HG03521 (cell line): ENCODE results near the gene MLXIP.

Source experiments
- ATAC-seq: cut with Tn5 transposase; IDR thresholded peaks from one replicate; pipeline ENCODE4 v1.9.1; 2021; ENCODE audit warnings: mild to moderate bottlenecking, moderate library complexity; ENCODE audit not compliant: unreplicated experiment

Gene MLXIP

DNA sequence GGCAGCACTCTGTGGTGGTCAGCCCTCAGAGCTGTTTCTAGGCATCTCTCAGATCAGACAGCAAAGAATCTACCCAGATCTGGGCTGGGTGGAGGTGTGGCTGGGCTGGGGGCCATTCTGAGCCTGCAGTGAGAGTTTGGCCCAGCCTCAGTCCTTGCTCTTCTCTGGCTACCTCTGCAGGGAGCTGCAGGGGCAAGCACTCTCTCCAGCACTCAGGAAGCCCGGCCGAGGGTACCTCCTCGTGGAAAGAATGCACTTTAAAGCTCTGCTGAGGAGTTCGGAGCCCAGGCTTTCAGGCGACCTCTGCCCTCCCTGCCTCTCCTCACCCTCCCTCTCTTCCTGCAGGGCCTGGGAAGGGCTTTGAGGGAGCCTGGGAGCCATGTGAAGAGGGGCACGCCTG is 64.3 kb downstream of the MLXIP start:
- ATAC-seq, result no peak

DNA sequence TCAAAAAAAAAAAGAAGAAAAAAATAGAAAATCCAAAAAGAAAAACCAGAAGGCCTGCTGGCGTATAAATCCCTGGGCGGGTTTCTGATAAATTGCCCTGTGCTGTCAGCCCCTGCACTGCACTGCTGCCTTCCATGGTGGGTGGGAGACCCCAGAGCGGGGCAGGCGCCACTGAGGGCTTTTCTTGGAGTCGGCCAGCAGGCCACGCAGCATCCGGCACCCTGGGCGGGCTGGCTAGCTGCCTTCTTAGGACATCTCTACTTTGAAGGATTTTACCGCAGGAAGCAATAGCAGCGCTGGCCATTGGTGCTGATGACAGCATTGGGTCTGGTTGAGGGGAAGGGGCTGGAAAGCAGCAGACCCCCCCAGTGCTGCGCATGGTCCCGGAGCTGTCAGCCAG is 66.3 kb downstream of the MLXIP start:
- no peak for ATAC-seq

DNA sequence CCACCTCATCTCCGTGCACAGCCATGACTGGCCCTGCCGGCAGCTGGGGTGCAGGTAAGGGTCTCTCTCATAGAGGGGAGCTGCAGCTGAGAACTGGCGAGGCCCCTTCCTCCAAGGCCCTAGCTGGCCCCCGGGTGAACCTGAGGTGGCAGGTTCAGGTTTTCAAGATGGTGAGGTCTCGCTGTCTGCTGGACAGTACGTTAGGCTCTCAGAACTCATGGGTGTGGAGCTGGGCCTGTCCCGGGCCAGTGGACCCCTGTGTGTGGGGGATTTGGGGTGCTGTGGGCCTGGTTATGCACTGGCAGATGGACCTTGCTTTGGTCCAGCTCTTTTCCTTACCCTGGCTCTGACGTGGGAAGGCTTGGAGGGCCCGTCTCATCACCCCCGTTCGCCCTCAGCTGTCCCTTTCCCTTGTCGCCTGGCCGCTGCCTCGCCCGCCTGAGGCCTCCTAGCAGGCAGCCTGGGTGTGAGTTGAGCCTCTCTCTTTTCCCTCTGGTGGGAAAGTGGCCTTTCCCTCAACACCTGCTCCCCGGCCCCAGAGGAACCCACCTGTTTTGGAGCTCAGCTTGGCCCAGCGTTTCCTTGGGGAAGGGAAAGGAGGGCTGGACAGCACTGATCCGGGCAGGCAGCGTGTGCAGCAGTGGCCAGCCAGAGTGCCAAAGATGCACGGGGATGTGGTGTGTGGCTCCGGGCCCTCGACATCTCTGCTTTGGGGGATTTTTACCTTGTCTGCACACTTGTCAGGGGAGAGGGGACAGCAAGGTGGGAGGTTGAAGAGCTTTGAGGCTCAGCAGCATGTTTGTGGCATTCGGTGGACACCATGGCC is 67.2 kb downstream of the MLXIP start:
- no peak for ATAC-seq

DNA sequence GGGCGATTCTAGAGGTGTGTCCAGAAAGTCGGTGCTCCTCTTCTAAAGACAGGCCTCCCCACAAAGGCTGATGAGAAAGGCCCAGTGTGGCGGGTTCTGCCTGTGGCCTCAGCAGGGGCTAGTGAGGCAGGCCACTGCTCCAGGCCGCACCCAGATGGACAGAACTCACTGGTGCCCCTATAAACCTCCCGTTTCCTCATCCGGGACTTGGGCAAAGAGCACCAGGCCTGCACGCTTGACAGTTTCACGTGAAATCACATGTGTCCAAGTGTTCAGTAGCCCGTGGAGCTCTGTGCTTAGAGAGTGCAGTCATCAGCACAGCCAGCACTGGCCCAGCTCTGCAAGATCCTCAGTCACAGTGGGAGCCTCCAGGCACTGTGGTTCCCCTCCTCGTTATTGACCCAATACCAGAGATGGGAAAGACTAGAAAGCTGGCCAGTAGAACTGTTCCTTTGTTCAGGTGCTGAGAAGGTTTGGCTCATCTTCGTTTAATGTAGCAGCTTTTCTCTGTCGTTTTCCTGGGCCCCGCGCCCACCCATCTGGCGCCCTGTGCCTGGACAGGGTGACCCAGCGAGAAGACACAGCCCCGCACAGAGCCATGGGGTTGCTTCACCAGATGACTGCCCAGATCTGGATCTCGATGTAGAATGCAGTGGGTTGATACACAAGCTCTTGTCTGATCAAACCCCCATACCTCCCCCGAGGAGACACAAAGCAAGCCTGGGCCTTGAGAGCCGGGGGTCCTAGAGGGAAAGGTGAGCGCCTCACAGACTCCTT is 69.1 kb downstream of the MLXIP start:
- no peak for ATAC-seq

DNA sequence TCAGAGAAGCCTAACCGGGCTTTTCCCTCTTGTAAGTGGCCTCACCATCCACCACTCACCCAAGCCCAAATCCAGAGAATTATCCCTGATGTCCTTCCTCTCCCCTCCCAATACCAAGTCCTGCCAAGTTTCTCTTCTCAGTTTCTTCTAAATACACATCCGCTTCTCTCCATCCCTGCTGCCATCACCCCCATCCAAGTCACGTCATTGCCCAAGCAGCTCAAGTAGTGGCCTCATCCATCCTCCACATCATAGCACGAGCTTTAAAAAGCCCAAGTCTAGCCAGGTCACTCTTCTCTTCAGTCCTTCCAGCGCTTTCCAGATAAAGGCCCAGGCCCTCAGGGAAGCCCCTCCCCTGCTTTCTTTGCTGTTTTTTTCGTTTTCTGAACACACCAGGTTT is 70.1 kb downstream of the MLXIP start:
- ATAC-seq, result no peak

DNA sequence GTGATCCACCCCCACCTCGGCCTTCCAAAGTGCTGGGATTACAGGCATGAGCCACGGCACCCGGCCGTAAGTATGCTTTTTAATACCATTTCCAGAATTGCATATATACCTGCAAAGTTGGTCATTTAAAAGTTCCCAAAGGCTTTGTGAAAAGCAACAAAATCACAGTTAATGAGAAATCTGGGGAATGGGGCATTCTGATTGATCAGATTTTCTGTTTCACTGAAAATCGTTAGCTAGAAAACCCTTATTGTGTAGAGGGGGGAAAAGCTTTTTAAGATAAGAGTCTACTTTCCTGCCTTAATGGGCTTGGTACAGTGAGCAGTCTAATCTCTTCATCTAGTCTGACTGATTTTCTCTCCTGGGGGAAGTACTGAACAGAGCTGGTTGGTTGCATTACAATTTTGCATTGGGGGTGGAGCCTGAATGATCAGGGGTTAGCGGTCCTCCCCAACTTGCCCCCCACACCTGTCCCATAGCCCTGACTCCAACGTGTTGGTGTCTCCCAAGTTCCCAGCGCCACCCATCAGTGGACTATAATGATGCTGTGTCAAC is 71.6 kb downstream of the MLXIP start:
- ATAC-seq, result no peak

DNA sequence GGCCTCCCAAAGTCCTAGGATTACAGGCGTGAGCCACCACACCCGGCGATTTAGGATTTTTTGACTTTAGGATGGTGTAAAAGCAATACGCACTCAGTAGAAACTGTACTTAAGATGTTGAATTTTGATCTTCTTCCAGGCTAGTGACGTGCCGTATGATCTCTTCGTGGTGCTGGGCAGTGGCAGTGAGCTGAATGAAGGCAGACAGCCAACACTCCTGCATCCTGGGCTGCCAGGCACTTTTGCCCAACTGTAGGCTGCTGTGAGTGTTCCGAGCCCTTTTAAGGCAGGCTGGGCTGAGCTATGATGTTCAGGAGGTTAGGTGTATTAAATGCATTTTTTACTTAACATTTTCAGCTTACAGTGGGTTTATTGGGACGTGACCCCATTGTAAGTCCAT is 74.2 kb downstream of the MLXIP start:
- no peak for ATAC-seq

DNA sequence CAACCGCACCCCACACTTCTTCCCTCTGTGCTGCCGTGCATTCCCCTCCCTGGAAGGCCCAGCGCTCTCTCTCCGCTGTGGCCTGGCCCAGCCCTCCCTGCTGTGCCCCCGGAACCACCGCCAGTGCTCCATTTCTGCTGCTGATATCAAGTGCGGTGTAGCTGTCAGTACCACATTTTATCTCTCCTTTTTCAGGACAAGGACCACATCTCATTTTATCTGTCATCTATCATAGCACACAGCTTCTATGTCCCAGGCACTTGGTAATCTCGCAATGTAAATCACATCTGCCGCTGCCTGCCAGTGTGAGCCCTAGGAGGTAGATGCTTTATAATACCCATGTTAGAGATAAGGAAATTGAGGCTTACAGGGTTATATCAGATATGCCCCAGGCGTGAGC is 77.1 kb downstream of the MLXIP start:
- ATAC-seq, result no peak

DNA sequence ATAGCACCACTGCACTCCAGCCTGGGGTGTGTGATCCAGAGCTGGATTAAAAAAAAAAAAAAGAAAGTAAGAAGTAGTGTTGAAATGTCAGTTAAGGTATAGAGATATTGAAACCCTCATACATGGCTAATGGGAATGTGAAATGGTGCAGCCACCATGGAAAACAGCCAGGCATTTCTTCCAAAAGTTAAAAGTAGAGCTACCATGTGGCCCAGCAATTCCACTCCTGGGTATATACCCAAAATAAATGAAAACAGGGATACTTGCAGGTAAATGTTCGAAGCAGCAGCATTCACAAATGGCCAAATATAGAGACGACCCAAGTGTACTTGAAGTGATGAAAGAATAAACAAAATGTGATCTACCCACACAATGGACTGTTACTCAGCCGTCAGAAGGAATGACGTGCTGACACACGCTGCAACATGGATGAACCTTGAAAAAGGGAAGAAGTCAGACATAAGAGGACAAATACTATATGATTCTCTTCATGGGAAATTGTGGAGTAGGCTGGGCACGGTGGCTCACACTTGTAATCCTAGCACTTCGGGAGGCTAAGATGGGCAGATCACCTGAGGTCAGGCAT is 80.2 kb downstream of the MLXIP start:
- no peak for ATAC-seq

DNA sequence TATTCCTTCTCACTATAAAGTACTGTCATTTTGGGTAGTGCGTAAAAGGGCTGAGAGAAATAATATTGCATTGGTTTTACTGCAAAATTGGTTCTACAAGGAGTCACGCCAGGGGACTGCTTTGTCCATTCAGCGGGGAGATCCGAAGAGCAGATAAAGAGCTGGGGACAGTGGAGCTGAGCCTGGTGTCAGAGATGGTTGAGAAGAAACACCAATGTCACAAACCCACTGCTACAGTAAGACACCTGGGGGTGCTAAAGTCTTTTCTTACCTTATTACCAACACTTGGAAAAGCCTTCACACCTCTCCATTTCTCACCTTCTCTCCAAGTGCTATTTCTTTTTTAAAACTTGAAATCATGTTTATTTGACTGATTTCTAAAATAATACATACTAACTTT is 81.3 kb downstream of the MLXIP start:
- no peak for ATAC-seq

DNA sequence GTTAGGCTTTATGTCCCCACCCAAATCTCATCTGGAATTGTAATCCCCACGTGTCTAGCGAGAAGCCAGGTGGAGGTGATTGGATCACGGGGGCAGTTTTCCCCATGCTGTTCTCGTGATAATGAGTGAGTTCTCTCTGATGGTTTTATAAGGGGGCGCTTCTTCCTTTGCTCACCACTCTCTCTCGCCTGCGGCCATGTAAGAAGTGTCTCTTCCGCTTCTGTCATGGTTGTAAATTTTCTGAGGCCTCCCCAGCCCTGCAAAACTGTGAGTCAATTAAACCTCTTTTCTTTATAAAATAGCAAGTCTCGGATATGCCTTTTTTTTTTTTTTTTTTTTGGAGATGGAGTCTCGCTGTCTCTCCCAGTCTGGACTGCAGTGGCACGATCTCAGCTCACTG is 82.2 kb downstream of the MLXIP start:
- no peak for ATAC-seq

DNA sequence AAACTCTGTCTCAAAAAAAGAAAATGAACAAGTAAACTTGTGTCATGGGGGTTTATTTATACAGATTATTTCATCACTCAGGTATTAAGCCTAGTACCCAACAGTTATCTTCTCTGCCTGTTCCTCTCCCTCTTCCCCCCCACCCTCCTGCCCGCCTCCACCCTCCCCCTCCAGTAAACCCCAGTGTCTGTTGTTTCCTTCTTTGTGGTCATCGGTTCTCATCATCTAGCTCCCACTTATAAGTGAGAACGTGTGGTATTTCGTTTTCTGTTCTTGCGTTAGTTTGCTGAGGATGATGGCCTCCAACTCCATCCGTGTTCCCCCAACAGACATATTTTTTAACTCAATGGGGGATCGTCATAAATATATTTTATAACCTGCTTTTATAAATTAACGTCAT is 83.1 kb downstream of the MLXIP start:
- no peak for ATAC-seq

DNA sequence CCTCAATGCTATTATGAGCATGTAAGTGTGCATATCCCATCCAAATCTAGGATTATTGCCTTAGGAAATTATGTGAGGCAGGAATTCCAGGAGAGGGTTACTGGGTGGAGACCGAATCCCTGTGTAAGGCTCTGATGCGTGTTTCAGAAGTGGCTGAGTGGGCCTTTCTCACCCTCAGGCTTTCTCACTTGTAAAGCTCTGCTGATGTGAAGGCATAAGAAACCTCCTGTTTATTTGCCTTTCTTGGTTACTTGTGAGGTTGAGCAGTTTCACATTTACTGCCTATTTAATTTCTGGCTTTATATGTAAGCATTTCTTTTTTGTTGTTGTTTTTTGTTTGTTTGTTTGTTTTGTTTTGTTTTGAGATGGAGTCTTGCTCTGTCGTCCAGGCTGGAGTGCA is 84.4 kb downstream of the MLXIP start:
- no peak for ATAC-seq

DNA sequence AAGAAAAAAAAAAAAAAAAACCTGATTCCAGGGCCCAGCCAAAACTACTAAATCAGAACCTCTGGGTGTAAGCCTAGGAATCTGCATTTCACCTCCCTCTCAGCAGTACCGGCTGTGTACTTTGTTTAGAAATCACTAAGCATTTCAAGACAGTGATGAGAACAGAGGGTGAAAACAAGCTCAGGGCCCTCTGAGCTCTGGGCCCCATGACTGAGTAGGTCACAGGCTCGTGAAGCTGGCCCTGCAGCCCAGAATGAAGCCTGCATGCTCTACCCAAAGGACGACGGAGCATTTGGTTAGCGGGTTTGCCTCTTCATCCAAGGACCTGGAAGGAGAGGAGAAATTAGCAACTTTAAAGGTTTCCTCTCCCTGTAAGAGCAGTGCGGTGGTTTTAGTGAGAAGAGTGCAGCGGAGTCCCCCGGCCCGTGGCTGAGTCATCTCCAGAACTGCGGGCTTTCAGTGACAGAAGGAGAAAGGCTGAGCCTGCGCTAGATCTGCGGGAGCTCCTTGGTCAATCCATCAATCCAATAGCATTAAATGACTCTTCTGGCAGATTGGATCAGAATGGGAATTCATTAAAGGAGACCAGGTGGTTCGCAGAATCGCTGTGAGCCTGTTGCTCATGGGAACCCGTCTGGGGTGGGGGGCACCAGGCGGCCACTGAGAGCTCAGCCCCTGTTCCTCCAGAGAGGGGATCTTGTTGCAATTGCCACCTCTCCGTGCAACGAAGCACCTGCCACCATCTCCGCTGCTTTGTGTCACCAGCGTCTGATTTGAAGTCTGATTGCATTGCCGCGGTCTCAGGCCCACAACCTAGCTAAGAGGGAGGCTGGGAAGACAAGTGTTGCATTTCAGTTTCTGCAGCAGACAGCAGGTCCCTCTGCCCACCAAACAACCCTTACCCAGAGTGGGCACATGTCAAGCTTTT is 88.1 kb downstream of the MLXIP start:
- ATAC-seq, result no peak

DNA sequence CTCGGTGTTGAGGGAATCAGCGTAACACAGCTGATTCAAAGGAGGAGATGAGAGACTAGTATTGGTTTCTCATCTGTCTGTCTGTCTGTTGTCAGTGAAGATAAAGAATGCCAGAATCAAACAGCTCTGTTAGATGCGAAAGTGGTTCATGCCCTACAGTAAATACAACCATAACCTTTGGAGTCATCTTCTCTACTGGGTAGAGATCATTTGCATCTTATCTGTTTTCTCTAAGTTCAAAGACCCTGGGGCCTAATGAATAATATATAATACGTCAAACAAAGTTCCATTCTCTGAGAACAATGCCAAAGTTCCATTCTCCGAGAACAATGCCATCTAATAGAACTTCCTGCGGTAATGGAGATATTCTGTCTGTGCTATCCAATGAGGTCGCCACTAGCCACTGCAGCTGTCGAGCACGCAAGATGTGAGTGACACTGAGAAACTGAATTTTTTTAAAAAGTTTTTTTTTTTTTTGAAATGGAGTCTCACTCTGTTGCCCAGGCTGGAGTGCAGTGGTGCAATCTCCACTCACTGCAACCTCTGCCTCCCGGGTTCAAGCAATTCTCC is 88.9 kb downstream of the MLXIP start:
- ATAC-seq, result no peak

DNA sequence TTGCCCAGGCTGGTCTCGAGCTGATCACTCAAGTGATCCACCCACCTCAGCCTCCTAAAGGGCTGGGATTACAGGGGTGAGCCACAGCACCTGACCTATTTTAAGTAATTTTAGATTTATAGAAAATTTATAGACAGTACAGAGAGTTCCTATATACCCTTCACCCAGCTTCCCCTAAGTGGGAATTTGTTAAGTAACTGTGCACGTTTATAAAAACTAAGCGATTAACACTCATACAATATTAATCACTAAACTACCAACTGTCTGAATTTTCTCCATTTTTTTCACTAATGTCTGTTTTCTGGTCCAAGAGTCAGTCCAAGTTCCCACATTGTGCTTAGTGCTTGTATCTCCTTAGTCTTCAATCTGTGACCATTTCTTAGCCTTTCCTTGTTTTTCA is 89.9 kb downstream of the MLXIP start:
- ATAC-seq, result no peak

DNA sequence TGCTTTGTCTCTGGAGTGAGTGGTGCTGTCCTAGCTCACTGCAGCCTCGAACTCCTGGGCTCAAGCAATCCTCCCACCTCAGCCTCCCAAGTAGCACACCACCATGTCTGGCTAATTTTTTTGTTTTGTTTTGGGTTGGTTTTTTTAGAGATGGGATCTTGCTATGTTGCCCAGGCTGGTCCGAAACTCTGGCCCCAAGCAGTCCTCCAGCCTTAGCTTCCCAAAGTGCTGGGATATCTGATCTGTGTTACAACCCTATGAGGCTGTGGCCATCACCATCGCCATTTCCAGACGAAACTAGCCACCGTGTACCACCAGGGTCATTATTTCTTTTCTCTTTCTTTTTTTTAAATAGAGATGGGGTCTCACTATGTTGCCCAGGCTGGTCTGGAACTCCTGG is 92.8 kb downstream of the MLXIP start:
- no peak for ATAC-seq

DNA sequence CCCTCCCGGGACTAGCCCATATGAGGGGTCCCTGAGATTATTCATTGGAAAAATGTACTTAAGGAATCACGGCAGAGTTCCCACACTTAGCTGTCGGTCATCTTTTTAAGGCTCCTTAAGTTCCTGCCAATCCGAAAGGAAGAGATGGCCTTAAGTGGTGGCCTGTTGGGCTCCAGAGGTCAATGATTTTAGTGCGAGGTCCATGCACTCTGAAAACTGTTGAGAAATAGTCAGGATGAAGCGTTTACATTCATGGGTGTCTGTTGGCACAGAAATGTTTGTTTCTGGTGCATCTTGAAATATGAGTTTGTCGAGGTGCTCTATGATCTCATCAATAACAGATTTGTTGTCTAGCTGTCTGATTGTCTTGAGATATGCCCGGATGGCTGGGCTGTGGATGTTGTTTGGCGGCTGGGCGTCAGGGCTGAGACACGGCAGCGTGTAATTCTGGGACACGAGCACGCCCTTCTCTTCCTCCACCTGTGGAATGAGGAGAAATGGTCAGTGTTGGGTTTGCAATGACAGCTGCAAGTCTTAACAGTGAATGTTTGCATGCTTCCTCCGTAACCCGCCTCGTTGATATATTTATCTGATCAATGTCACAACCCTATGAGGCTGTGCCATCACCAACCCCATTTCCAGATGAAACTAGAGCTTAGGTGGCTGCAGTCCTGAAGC is 93.8 kb downstream of the MLXIP start:
- no peak for ATAC-seq

DNA sequence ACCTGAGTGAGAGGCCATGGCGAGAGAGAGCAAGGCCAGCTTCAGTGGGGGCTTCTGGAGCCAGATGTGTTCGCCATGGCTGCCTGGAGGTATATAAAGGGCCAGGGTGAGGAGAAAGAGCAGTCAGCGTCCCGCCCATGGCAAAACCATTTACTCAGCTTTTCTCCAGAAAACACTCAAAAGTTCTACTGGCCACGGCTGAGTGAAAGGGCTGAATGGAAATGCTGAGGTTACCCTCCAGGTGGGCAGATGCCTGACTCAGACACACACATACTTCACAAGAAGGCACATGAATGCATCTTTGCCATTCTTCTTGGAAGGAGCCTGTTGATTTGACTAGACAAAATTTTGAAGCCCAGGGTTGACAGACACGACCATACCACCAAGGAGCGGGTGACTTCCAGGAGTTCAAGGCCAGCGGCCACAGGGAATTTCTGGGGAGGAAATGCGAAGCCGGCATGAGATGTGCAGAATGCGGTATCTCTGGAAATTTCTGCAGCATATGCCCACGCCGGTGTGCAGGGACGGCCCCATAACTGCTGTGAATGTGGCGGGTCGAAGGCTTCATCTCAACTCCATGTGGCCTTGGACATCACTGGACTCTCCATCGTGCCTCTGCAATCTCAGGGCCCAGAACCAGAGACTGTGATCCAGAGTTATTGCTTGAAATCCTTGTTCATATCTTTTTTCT is 95.7 kb downstream of the MLXIP start, which contains the start of gene IL31:
Gene IL31 (minus strand): TSS at position 67 of the 691 bp plus-strand sequence. CDS start 49 bp downstream, at position 18.
- no peak for ATAC-seq
